ENCODE data around the gene SP8.

DNA sequence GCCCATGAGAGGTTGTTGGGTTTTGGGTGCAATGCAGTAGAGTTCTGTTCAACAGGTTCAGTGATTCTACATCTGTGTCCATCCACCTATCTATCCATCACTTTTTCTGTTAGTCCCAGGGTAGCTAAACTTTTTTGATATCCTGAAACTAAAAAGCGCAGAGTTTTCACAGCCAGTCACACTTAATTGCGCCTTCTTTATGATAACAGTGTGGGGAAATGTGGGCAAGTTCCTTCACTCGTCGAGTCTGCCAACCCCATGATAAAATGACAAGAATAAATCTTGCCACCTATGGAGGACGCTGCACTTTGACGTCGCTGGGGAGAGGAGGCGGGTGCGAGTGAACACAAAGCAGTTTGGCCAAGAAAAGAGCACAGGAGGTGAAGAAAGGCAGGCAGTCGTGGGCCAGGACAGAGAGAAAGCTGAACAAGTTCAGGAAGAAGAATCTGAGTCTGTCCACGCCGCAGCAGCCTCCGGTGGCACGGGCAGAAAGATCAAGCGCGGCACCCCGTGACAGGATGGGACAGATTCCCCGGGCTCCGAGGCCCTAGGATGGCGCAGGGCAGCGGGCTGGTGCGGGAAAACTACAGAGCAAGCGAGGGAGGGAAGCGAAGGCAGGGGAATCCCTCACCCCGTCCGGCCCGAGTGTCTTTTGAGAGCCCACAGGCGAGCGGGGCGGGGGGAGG lies 9.2 kb downstream of the SP8 start:
- TF ChIP-seq GATA2 (CRISPR knock-in tag; IDR thresholded peaks at IDR 0.05) (no peak), YY1 (IDR thresholded peaks at IDR 0.05; ENCODE audit: low read depth) (no peak), SMC3 (IDR thresholded peaks at IDR 0.05; ENCODE audit: low read depth, low read length) (no peak)
